Effector CD4-positive, alpha-beta T cell (primary cell): Measurements from ENCODE around the gene SDR9C7. TPM values are rescaled to one million over a fixed set of nuclear protein-coding genes. Genes with fewer than 3 reads are reported as not detected.
"Not testable (repeated sequence)": the region's sequence is repeated elsewhere in the genome, so short reads cannot be mapped to it uniquely, and the experiment has no call there.

Source experiments
- DNase-seq: peaks from one replicate; pipeline ENCODE4 v3.0.0-alpha.2; 2020
- total RNA-seq: gene quantifications from one replicate; lab custom pipeline; 2026; lab: John Stamatoyannopoulos, UW

SDR9C7 gene
- not detected for total RNA-seq

GRCh38 chr12:56933826-56934625 is at the start of gene SDR9C7:
Gene SDR9C7 (minus strand): TSS chr12:56934408. CDS start chr12:56934261, 147 bp downstream.
- no peak for DNase-seq

GRCh38 chr12:56983386-56983785 is 49.2 kb upstream of the SDR9C7 start:
- DNase-seq, result no peak

- DNase-seq, result not testable (repeated sequence)
These were observed 48.5 kb upstream of the SDR9C7 start for GRCh38 chr12:56982578-56983236.

- DNase-seq, result no peak
These were observed 46.8 kb upstream of the SDR9C7 start for GRCh38 chr12:56980941-56981530.

GRCh38 chr12:56980268-56980667 is 46.1 kb upstream of the SDR9C7 start:
- DNase-seq, result no peak

GRCh38 chr12:56979628-56980027 is 45.4 kb upstream of the SDR9C7 start:
- no peak for DNase-seq

- DNase-seq, result no peak
These were observed 44.4 kb upstream of the SDR9C7 start for GRCh38 chr12:56978397-56979138.

- not testable (repeated sequence) for DNase-seq
These were observed 43.2 kb upstream of the SDR9C7 start for GRCh38 chr12:56977361-56977760.

GRCh38 chr12:56974224-56974623 is 40.0 kb upstream of the SDR9C7 start:
- not testable (repeated sequence) for DNase-seq

GRCh38 chr12:56968910-56969309 is 34.7 kb upstream of the SDR9C7 start:
- not testable (repeated sequence) for DNase-seq

- DNase-seq, result not testable (repeated sequence)
These were observed 31.9 kb upstream of the SDR9C7 start for GRCh38 chr12:56965997-56966642.

- not testable (repeated sequence) for DNase-seq
These were observed 30.9 kb upstream of the SDR9C7 start for GRCh38 chr12:56965124-56965523.

GRCh38 chr12:56963557-56963956 is 29.3 kb upstream of the SDR9C7 start:
- DNase-seq, result not testable (repeated sequence)

- DNase-seq, result not testable (repeated sequence)
These were observed 28.0 kb upstream of the SDR9C7 start for GRCh38 chr12:56962247-56962646.

- DNase-seq, result no peak
These were observed 24.2 kb upstream of the SDR9C7 start for GRCh38 chr12:56958422-56958821.

GRCh38 chr12:56957229-56958052 is 23.2 kb upstream of the SDR9C7 start, which contains the start of gene RDH16:
Gene RDH16 (minus strand): TSS chr12:56957608. CDS start chr12:56957462, 146 bp downstream.
- DNase-seq, result no peak

GRCh38 chr12:56955631-56956256 is 21.5 kb upstream of the SDR9C7 start:
- no peak for DNase-seq

GRCh38 chr12:56954958-56955355 is 20.7 kb upstream of the SDR9C7 start:
- DNase-seq, result no peak

- no peak for DNase-seq
These were observed 20.1 kb upstream of the SDR9C7 start for GRCh38 chr12:56954057-56954957.

GRCh38 chr12:56953314-56953713 is 19.1 kb upstream of the SDR9C7 start:
- no peak for DNase-seq
